Suprapubic skin (tissue), 4 donors: ENCODE results near the gene TCF23. TPM values are rescaled to one million over a fixed set of nuclear protein-coding genes. Genes with fewer than 3 reads are reported as not detected.
"Not testable (repeated sequence)": the region's sequence is repeated elsewhere in the genome, so short reads cannot be mapped to it uniquely, and the experiment has no call there.

Source experiments
- DNase-seq, 2 donors: peaks; one replicate each; pipeline ENCODE4 v3.0.0-alpha.2; 2019; ENCODE audit warnings: low spot score in 2 of 2
- H3K27ac ChIP-seq: fragments of 200-600 bp; sonication (generic); one replicate; pipeline ENCODE4 v1.5.1; 2019
- H3K27me3 ChIP-seq: fragments of 200-600 bp; sonication (generic); one replicate; pipeline ENCODE4 v1.5.1; 2019
- H3K36me3 ChIP-seq: fragments of 200-600 bp; sonication (generic); one replicate; pipeline ENCODE4 v1.5.1; 2019
- H3K4me1 ChIP-seq: fragments of 200-600 bp; sonication (generic); one replicate; pipeline ENCODE4 v1.5.1; 2019
- H3K4me3 ChIP-seq: fragments of 200-600 bp; sonication (generic); one replicate; pipeline ENCODE4 v1.5.1; 2019; ENCODE audit warnings: mild to moderate bottlenecking
- H3K9me3 ChIP-seq: fragments of 200-600 bp; sonication (generic); one replicate; pipeline ENCODE4 v1.5.1; 2019
- CTCF ChIP-seq, 2 donors: fragments of 200-600 bp in 1 of 2; fragments of 450-650 bp in 1 of 2; sonication (generic) in 1 of 2; IDR thresholded peaks; one replicate each; pipeline ENCODE4 v1.5.1; 2016 to 2019; ENCODE audit warnings: antibody characterized with exemption in 2 of 2, mild to moderate bottlenecking in 1 of 2, moderate library complexity in 1 of 2
- EP300 ChIP-seq: sonication (generic); formaldehyde crosslinking; IDR thresholded peaks from one replicate; pipeline ENCODE4 v1.6.1; 2017; ENCODE audit warnings: antibody characterized with exemption
- POLR2A ChIP-seq, 2 donors: fragments of 450-650 bp; IDR thresholded peaks; one replicate each; pipeline ENCODE4 v1.6.1; 2017; ENCODE audit warnings: antibody characterized with exemption in 2 of 2, mild to moderate bottlenecking in 2 of 2, moderate library complexity in 2 of 2
- POLR2AphosphoS5 ChIP-seq, 3 donors: sonication (generic); formaldehyde crosslinking; IDR thresholded peaks; one replicate each; pipeline ENCODE4 v1.6.1; 2017; ENCODE audit warnings: antibody characterized with exemption in 3 of 3
- WGBS: methylation state at CpG from one replicate; pipeline ENCODE4 v1.1.5; 2018; 5-methylcytosine and 5-hydroxymethylcytosine counted together
- total RNA-seq, 4 donors: library from RNA; depleted of rRNA; stranded (reverse); fragments of >200 nt; gene quantifications; one replicate each; pipeline ENCODE4 v1.1.0, GENCODE V29; 2016

TCF23 gene
- total RNA-seq, 4 donors from 2014 or later, result 0.11 TPM; not detected in 3

DNA sequence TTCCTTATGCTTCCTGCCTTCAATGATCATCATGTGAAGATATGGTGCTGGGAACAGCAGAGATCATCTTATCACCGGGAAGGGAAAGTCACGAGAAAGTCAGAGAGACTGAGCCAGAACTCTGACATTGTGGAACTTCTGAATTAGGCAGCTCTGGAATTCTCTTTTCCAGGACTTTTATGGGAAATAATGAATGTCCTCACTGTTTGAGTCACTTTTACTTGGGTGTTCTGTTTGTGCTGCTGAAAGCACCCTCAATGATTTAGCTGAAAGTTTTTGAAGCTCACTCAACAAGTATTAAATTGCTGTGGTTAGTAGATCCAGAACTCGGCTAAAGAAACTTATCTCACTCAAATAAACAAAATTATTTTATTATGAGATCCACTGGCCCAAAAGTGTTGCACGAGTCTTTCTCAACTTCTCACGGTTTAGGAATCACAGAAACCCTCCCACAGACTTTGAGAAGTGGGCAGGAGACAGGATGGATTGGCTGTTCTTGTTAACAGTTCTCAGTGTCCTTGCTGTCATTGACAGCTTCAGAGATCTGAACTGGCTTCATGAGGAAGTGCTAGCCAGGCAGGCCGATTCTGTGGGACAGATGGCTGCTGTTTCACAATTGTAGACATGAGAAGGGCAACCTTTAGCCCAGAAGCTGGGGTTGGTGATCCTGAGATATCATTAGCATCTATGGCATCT, 36.7 kb downstream of the TCF23 start:
- no peak for TF ChIP-seq EP300
- peak in 2 of 3 donors; percentile 54 to 59 for TF ChIP-seq POLR2AphosphoS5 (IDR thresholded peaks at IDR 0.05)
- WGBS, result 42% methylated on average over 6 of the region's 6 CpGs
- no peaks in the 10 kb centered on the region for H3K27me3 ChIP-seq
- H3K4me1 ChIP-seq, result peaks cover 20% of the 10 kb centered on the region
- DNase-seq, result peak; percentile 81 to 86
- no peaks in the 10 kb centered on the region for H3K9me3 ChIP-seq
- H3K36me3 ChIP-seq, result no peaks in the 10 kb centered on the region
- H3K4me3 ChIP-seq, result no peak overlapping the region
- peak overlapping the region; percentile 82 for H3K27ac ChIP-seq

DNA sequence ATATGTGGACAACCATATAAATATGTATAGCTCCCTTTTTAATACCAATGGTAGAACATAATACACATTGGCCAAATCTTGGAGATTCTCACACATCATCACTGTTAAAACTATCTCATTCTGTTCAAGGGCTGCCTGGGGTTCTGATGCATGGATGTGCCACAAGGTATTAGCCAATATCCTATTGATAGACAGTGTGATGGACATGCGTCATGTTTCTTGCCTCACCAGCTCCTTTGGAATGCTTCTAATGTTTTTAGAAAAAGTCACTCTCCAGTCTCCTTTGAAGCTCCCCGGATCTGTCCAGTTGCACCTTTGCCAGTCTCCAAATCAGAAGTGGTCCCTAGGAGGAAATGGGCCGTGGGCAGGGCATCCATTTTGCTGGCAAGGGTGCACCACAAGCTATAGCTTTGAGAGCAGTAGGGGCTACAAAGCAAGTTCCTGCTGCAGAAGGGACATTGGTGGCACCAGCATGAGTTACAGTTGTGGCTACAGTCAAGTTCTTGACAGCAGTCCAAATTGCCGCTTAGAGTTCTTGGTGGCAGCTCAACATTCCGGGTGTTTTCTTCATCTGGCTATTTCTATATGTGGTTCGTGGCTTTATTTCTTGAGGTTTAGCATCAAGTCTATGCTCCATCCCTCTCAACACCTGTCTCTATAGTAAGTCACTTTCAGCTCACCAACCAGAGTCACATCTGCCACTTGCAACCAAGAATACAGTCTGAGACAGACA, 38.0 kb downstream of the TCF23 start:
- no peak for DNase-seq
- H3K27me3 ChIP-seq, result no peaks in the 10 kb centered on the region
- TF ChIP-seq CTCF (IDR thresholded peaks at IDR 0.05), result no peak
- TF ChIP-seq EP300, result no peak
- H3K27ac ChIP-seq, result peak overlapping the region; percentile 82
- no peaks in the 10 kb centered on the region for H3K9me3 ChIP-seq
- WGBS, result 61% methylated on average over 6 of the region's 6 CpGs
- H3K4me3 ChIP-seq, result no peak overlapping the region
- H3K36me3 ChIP-seq, result no peaks in the 10 kb centered on the region
- H3K4me1 ChIP-seq, result peaks cover 20% of the 10 kb centered on the region

- no peak overlapping the region for H3K27ac ChIP-seq
- H3K27me3 ChIP-seq, result no peaks in the 10 kb centered on the region
- TF ChIP-seq CTCF (IDR thresholded peaks at IDR 0.05) (no peak), POLR2A (IDR thresholded peaks at IDR 0.05) (no peak), POLR2AphosphoS5 (IDR thresholded peaks at IDR 0.05) (no peak), EP300 (no peak)
- no peaks in the 10 kb centered on the region for H3K36me3 ChIP-seq
- DNase-seq, result peak in 1 of 2 donors; percentile 4
- WGBS, result 91% methylated on average over 8 of the region's 8 CpGs
- H3K4me3 ChIP-seq, result no peak overlapping the region
- H3K9me3 ChIP-seq, result no peaks in the 10 kb centered on the region
- H3K4me1 ChIP-seq, result peaks cover 6% of the 10 kb centered on the region
Observed at GRCh38 chr2:27189989-27190388, 41.2 kb downstream of the TCF23 start.

- peak in 1 of 2 donors; percentile 58 for DNase-seq
- TF ChIP-seq EP300 (no peak), POLR2AphosphoS5 (IDR thresholded peaks at IDR 0.05) (no peak), CTCF (IDR thresholded peaks at IDR 0.05) (peak; percentile 50 to 63), POLR2A (IDR thresholded peaks at IDR 0.05) (no peak)
- H3K4me3 ChIP-seq, result no peak overlapping the region
- H3K27ac ChIP-seq, result no peak overlapping the region
- H3K9me3 ChIP-seq, result no peaks in the 10 kb centered on the region
- no peaks in the 10 kb centered on the region for H3K36me3 ChIP-seq
- H3K27me3 ChIP-seq, result no peaks in the 10 kb centered on the region
- H3K4me1 ChIP-seq, result peaks cover 3% of the 10 kb centered on the region
- 48% methylated on average over 8 of the region's 8 CpGs for WGBS
Observed at GRCh38 chr2:27191070-27191829, 42.4 kb downstream of the TCF23 start.

GRCh38 chr2:27194538-27195354, 45.9 kb downstream of the TCF23 start:
- Histone ChIP-seq H3K27me3 (no peaks in the 10 kb centered on the region), H3K9me3 (no peaks in the 10 kb centered on the region), H3K36me3 (no peaks in the 10 kb centered on the region), H3K27ac (no peak overlapping the region), H3K4me3 (no peak overlapping the region), H3K4me1 (no peaks in the 10 kb centered on the region)
- no peak for DNase-seq
- 67% methylated on average over 17 of the region's 17 CpGs for WGBS
- no peak for TF ChIP-seq CTCF (IDR thresholded peaks at IDR 0.05)
- no peak for TF ChIP-seq POLR2A (IDR thresholded peaks at IDR 0.05)
- no peak for TF ChIP-seq EP300
- TF ChIP-seq POLR2AphosphoS5 (IDR thresholded peaks at IDR 0.05), result no peak

DNA sequence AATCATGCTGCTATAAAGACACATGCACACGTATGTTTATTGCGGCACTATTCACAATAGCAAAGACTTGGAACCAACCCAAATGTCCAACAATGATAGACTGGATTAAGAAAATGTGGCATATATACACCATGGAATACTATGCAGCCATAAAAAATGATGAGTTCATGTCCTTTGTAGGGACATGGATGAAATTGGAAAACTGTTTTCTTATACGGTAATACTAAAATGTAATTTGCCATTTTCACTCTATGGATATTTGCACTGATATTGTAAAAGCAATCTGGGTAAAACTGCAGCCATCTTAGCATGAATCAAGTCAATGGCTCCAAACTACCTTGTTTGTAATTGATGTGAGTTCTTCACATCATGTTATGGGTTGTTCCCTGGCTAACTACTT, 47.0 kb downstream of the TCF23 start:
- 78% methylated on average over 3 of the region's 3 CpGs for WGBS

GRCh38 chr2:27198068-27198467, 49.3 kb downstream of the TCF23 start:
- H3K4me1 ChIP-seq, H3K4me3 ChIP-seq, H3K27me3 ChIP-seq, H3K9me3 ChIP-seq, H3K27ac ChIP-seq, DNase-seq: not testable (repeated sequence)
- peaks cover 32% of the 10 kb centered on the region for H3K36me3 ChIP-seq
- 97% methylated on average over 3 of the region's 3 CpGs for WGBS

More for the DNA sequence above, 47.0 kb downstream of the TCF23 start:
- not testable (repeated sequence) for H3K4me3 ChIP-seq, H3K9me3 ChIP-seq, H3K27me3 ChIP-seq, H3K27ac ChIP-seq, H3K4me1 ChIP-seq, DNase-seq
- H3K36me3 ChIP-seq, result peaks cover 10% of the 10 kb centered on the region
